Measurements from ENCODE around the gene NRG4. TPM values are rescaled to one million over a fixed set of nuclear protein-coding genes. Genes with fewer than 3 reads are reported as not detected.

Gene NRG4
- total and polyA plus RNA-seq, 2 of the 8 experiments (the other 6 are each of a cell fraction or from before 2014, with no cell fraction given) = 0.24 TPM; not detected in 1

DNA sequence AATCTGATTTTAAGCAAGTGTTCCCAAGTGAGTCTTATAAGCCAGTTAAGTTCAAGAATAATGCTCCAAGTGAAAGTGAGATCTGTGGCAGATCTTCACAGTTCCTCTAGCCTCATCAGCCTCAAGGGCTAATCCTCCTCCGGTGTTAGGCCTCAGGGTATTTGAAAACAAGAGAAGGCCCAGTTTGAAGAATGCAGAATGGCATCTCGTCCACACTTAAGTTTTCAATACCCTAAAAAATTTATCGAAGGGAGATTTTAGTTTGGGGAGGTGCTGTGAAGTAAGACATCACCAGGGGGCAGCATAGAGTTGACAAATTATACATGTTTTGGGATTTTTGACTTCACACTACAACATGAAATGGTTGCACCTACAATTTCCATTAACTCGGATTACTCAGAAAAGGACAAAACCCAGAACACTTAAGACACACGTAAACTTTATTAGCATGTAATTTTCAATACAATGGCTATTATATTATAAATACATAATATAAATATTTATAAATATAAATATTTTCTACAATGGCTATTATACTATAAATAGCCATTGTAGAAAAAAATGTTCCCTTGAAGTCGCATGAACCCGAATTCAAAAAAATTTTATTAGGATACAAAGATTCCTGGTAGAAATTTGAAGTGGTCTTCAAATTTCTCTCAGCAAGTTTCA is 45.2 kb upstream of the NRG4 start:
- Histone ChIP-seq H3K4ac (replicated peaks; ENCODE audit: insufficient read length, low read depth, low read length) (no peak overlapping the region), H2AFZ (ENCODE audit: low read length) (peak overlapping the region; percentile 86; the same call in 1 of the 2 replicates), H2BK12ac (ENCODE audit: low read depth, low read length) (no peak overlapping the region), H3K23ac (ENCODE audit: insufficient read length) (no peak overlapping the region), H3K79me1 (ENCODE audit: low read depth, low read length) (no peaks in the 10 kb centered on the region), H3K23me2 (ENCODE audit: low read depth, low read length) (peaks cover 5% of the 10 kb centered on the region; the same call in 1 of the 2 replicates), H3K4me1 (replicated peaks in 1 of 4; ENCODE audit: control insufficient read depth in 3 of 4, insufficient read depth in 4 of 4, low read length in 3 of 4) (peaks cover 0 to 16% (median 6%) of the 10 kb centered on the region in 4 experiments; a peak in 6 of 7 replicates), H2BK15ac (ENCODE audit: low read length) (no peak overlapping the region), H3K56ac (replicated peaks; ENCODE audit: insufficient read length, low read depth, low read length) (no peak overlapping the region), H3K4me3 (ENCODE audit: extremely low read depth in 1 of 4, insufficient read depth in 2 of 4, low read depth in 3 of 4, low read length in 4 of 4) (no peak overlapping the region), H3K9me3 (ENCODE audit: insufficient read depth in 2 of 2, low read depth in 1 of 2, low read length in 1 of 2) (no peaks in the 10 kb centered on the region), H4K5ac (ENCODE audit: insufficient read length, low read depth, low read length) (no peak overlapping the region), H3K36me3 (ENCODE audit: control insufficient read depth in 2 of 4, insufficient read depth in 4 of 4, low read length in 3 of 4) (no peaks in the 10 kb centered on the region), H3K14ac (ENCODE audit: insufficient read length) (no peak overlapping the region), H3K18ac (ENCODE audit: extremely low read depth, low read length) (no peak overlapping the region), H4K20me1 (replicated peaks in 1 of 2; ENCODE audit: control insufficient read depth in 1 of 2, insufficient read depth in 2 of 2, low read length in 2 of 2) (no peaks in the 10 kb centered on the region), H2BK20ac (ENCODE audit: low read length) (no peak overlapping the region), H3K4me2 (ENCODE audit: insufficient read depth in 1 of 2, low read depth in 2 of 2, low read length in 2 of 2) (peak overlapping the region; percentile 1 to 50; a peak in 3 of 4 replicates), H2BK5ac (ENCODE audit: low read depth, low read length) (no peak overlapping the region), H2BK120ac (replicated peaks; ENCODE audit: low read depth, low read length) (no peak overlapping the region), H2AK5ac (ENCODE audit: low read depth, low read length) (no peak overlapping the region), H4K8ac (ENCODE audit: extremely low read depth, insufficient read depth, low read length) (no peak overlapping the region), H3K27me3 (replicated peaks in 1 of 4; ENCODE audit: control insufficient read depth in 3 of 4, extremely low read depth in 1 of 4, insufficient read depth in 3 of 4, low read length in 3 of 4) (peaks cover 0 to 14% (median 3%) of the 10 kb centered on the region in 4 experiments; a peak in 5 of 7 replicates), H4K91ac (replicated peaks; ENCODE audit: insufficient read length, low read length) (no peak overlapping the region), H3K9ac (replicated peaks in 1 of 4; ENCODE audit: extremely low read depth in 1 of 4, low read depth in 3 of 4, low read length in 3 of 4) (no peak overlapping the region), H3K79me2 (ENCODE audit: control insufficient read depth in 1 of 2, insufficient read depth in 2 of 2, low read length in 2 of 2) (no peaks in the 10 kb centered on the region), H3K27ac (ENCODE audit: low read depth, low read length) (no peak overlapping the region)
- WGBS, 2 experiments (ENCODE audit: extremely low coverage in 1 of 2, insufficient coverage in 1 of 2, insufficient read length in 1 of 2, insufficient replicate concordance in 2 of 2, low coverage in 1 of 2, low lambda C conversion rate in 2 of 2, missing lambda C conversion rate in 1 of 2) = 21% methylated on average over 7 of the region's 7 CpGs; no CpG with 5 or more reads in 1 of the 2 experiments
- FAIRE-seq (peak; percentile 62), DNase-seq (ENCODE audit: low read depth in 1 of 2, low spot score in 2 of 2) (no peak)
- TF ChIP-seq RAD21 (IDR thresholded peaks at IDR 0.05 in 1 of 2, conservative IDR thresholded peaks at IDR 0.05 in 1 of 2; ENCODE audit: low read depth in 2 of 2, low read length in 2 of 2) (peak; percentile 61 to 66), TEAD4 (IDR thresholded peaks at IDR 0.05; ENCODE audit: low read depth, low read length) (no peak)
- TF ChIP-seq, protein P1, sequence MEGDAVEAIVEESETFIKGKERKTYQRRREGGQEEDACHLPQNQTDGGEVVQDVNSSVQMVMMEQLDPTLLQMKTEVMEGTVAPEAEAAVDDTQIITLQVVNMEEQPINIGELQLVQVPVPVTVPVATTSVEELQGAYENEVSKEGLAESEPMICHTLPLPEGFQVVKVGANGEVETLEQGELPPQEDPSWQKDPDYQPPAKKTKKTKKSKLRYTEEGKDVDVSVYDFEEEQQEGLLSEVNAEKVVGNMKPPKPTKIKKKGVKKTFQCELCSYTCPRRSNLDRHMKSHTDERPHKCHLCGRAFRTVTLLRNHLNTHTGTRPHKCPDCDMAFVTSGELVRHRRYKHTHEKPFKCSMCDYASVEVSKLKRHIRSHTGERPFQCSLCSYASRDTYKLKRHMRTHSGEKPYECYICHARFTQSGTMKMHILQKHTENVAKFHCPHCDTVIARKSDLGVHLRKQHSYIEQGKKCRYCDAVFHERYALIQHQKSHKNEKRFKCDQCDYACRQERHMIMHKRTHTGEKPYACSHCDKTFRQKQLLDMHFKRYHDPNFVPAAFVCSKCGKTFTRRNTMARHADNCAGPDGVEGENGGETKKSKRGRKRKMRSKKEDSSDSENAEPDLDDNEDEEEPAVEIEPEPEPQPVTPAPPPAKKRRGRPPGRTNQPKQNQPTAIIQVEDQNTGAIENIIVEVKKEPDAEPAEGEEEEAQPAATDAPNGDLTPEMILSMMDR (IDR thresholded peaks at IDR 0.05; ENCODE audit: control extremely low read depth in 1 of 3, insufficient read depth in 1 of 3, low read depth in 1 of 3, low read length in 3 of 3) = peak in 2 of 3 experiments; percentile 58 to 60; a peak in 3 of 4 replicates
- POLR2A ChIA-PET (ENCODE audit: partially characterized antibody) = no interaction called here
- CTCF ChIA-PET (ENCODE audit: partially characterized antibody) = interaction anchor here (0.8 to 6.0 kb wide), 35 partner anchors 8 to 248 kb away, joined by 3 to 164 read pairs (median 5); no protein-coding TSS in a partner anchor
